ENCODE results near the gene UBC.

The UBC gene

GRCh38 chr12:124914392-124915238 is at the start of gene UBC:
Gene UBC (minus strand): TSS chr12:124914650. CDS start chr12:124913771, 879 bp downstream.
- Histone ChIP-seq H3K36me3 (ENCODE audit: insufficient read depth, low read length) (peaks cover 25% of the 10 kb centered on the region), H3K4me3 (ENCODE audit: low read depth, low read length) (peak within 1 kb of the TSS; percentile 92), H3K27ac (ENCODE audit: low read depth, low read length) (peak within 1 kb of the TSS; percentile 98), H3K4me1 (ENCODE audit: control insufficient read depth, insufficient read depth, low read length, unreplicated experiment) (peaks cover 37% of the 10 kb centered on the region), H2AFZ (ENCODE audit: low read length, unreplicated experiment) (peak within 1 kb of the TSS; percentile 71), H3K79me2 (ENCODE audit: control insufficient read depth, insufficient read depth, low read length, unreplicated experiment) (peaks cover 46% of the 10 kb centered on the region), H3K27me3 (ENCODE audit: insufficient read depth, low read length) (no peaks in the 10 kb centered on the region)

- Histone ChIP-seq H3K27ac (ENCODE audit: low read depth, low read length) (no peak overlapping the region), H3K79me2 (ENCODE audit: control insufficient read depth, insufficient read depth, low read length, unreplicated experiment) (no peaks in the 10 kb centered on the region), H3K4me1 (ENCODE audit: control insufficient read depth, insufficient read depth, low read length, unreplicated experiment) (no peaks in the 10 kb centered on the region), H3K36me3 (ENCODE audit: insufficient read depth, low read length) (no peaks in the 10 kb centered on the region), H3K27me3 (ENCODE audit: insufficient read depth, low read length) (no peaks in the 10 kb centered on the region), H3K4me3 (ENCODE audit: low read depth, low read length) (no peak overlapping the region), H2AFZ (ENCODE audit: low read length, unreplicated experiment) (no peak overlapping the region)
Measured at GRCh38 chr12:124963211-124963610, 48.8 kb upstream of the UBC start.

- no peak overlapping the region for H3K27ac ChIP-seq (ENCODE audit: low read depth, low read length)
- no peak overlapping the region for H2AFZ ChIP-seq (ENCODE audit: low read length, unreplicated experiment)
- no peak overlapping the region for H3K4me3 ChIP-seq (ENCODE audit: low read depth, low read length)
- no peaks in the 10 kb centered on the region for H3K4me1 ChIP-seq (ENCODE audit: control insufficient read depth, insufficient read depth, low read length, unreplicated experiment)
- H3K36me3 ChIP-seq (ENCODE audit: insufficient read depth, low read length), result peaks cover 4% of the 10 kb centered on the region; the same call in 1 of the 2 replicates
- H3K27me3 ChIP-seq (ENCODE audit: insufficient read depth, low read length), result no peaks in the 10 kb centered on the region
- no peaks in the 10 kb centered on the region for H3K79me2 ChIP-seq (ENCODE audit: control insufficient read depth, insufficient read depth, low read length, unreplicated experiment)
Measured at GRCh38 chr12:124961055-124961454, 46.6 kb upstream of the UBC start.

- no peak overlapping the region for H2AFZ ChIP-seq (ENCODE audit: low read length, unreplicated experiment)
- H3K79me2 ChIP-seq (ENCODE audit: control insufficient read depth, insufficient read depth, low read length, unreplicated experiment), result no peaks in the 10 kb centered on the region
- no peaks in the 10 kb centered on the region for H3K27me3 ChIP-seq (ENCODE audit: insufficient read depth, low read length)
- H3K36me3 ChIP-seq (ENCODE audit: insufficient read depth, low read length), result peaks cover 8% of the 10 kb centered on the region; the same call in 1 of the 2 replicates
- no peaks in the 10 kb centered on the region for H3K4me1 ChIP-seq (ENCODE audit: control insufficient read depth, insufficient read depth, low read length, unreplicated experiment)
- H3K27ac ChIP-seq (ENCODE audit: low read depth, low read length), result no peak overlapping the region
- no peak overlapping the region for H3K4me3 ChIP-seq (ENCODE audit: low read depth, low read length)
Measured at GRCh38 chr12:124956571-124956970, 42.1 kb upstream of the UBC start.

- Histone ChIP-seq H3K27me3 (ENCODE audit: insufficient read depth, low read length) (no peaks in the 10 kb centered on the region), H3K4me1 (ENCODE audit: control insufficient read depth, insufficient read depth, low read length, unreplicated experiment) (no peaks in the 10 kb centered on the region), H3K27ac (ENCODE audit: low read depth, low read length) (no peak overlapping the region), H3K79me2 (ENCODE audit: control insufficient read depth, insufficient read depth, low read length, unreplicated experiment) (no peaks in the 10 kb centered on the region), H3K36me3 (ENCODE audit: insufficient read depth, low read length) (peaks cover 8% of the 10 kb centered on the region; the same call in 1 of the 2 replicates), H3K4me3 (ENCODE audit: low read depth, low read length) (no peak overlapping the region), H2AFZ (ENCODE audit: low read length, unreplicated experiment) (no peak overlapping the region)
Measured at GRCh38 chr12:124954771-124955170, 40.3 kb upstream of the UBC start.

- H3K36me3 ChIP-seq (ENCODE audit: insufficient read depth, low read length), result peaks cover 8% of the 10 kb centered on the region; the same call in 1 of the 2 replicates
- no peak overlapping the region for H3K4me3 ChIP-seq (ENCODE audit: low read depth, low read length)
- no peaks in the 10 kb centered on the region for H3K79me2 ChIP-seq (ENCODE audit: control insufficient read depth, insufficient read depth, low read length, unreplicated experiment)
- H2AFZ ChIP-seq (ENCODE audit: low read length, unreplicated experiment), result no peak overlapping the region
- H3K4me1 ChIP-seq (ENCODE audit: control insufficient read depth, insufficient read depth, low read length, unreplicated experiment), result no peaks in the 10 kb centered on the region
- H3K27ac ChIP-seq (ENCODE audit: low read depth, low read length), result no peak overlapping the region
- no peaks in the 10 kb centered on the region for H3K27me3 ChIP-seq (ENCODE audit: insufficient read depth, low read length)
Measured at GRCh38 chr12:124953689-124954405, 39.4 kb upstream of the UBC start.

GRCh38 chr12:124952801-124953200 is 38.4 kb upstream of the UBC start:
- H3K27me3 ChIP-seq (ENCODE audit: insufficient read depth, low read length), result no peaks in the 10 kb centered on the region
- H2AFZ ChIP-seq (ENCODE audit: low read length, unreplicated experiment), result no peak overlapping the region
- H3K4me3 ChIP-seq (ENCODE audit: low read depth, low read length), result no peak overlapping the region
- H3K36me3 ChIP-seq (ENCODE audit: insufficient read depth, low read length), result peaks cover 6% of the 10 kb centered on the region; the same call in 1 of the 2 replicates
- H3K27ac ChIP-seq (ENCODE audit: low read depth, low read length), result no peak overlapping the region
- no peaks in the 10 kb centered on the region for H3K79me2 ChIP-seq (ENCODE audit: control insufficient read depth, insufficient read depth, low read length, unreplicated experiment)
- no peaks in the 10 kb centered on the region for H3K4me1 ChIP-seq (ENCODE audit: control insufficient read depth, insufficient read depth, low read length, unreplicated experiment)

GRCh38 chr12:124952295-124952694 is 37.8 kb upstream of the UBC start:
- Histone ChIP-seq H3K4me1 (ENCODE audit: control insufficient read depth, insufficient read depth, low read length, unreplicated experiment) (no peaks in the 10 kb centered on the region), H3K27me3 (ENCODE audit: insufficient read depth, low read length) (no peaks in the 10 kb centered on the region), H2AFZ (ENCODE audit: low read length, unreplicated experiment) (no peak overlapping the region), H3K27ac (ENCODE audit: low read depth, low read length) (no peak overlapping the region), H3K4me3 (ENCODE audit: low read depth, low read length) (no peak overlapping the region), H3K79me2 (ENCODE audit: control insufficient read depth, insufficient read depth, low read length, unreplicated experiment) (no peaks in the 10 kb centered on the region), H3K36me3 (ENCODE audit: insufficient read depth, low read length) (0 out of 2 replicates have a peak, but pooled peaks cover 4% of the 10 kb centered on the region)

- no peak overlapping the region for H3K4me3 ChIP-seq (ENCODE audit: low read depth, low read length)
- H3K36me3 ChIP-seq (ENCODE audit: insufficient read depth, low read length), result 0 out of 2 replicates have a peak, but pooled peaks cover 1% of the 10 kb centered on the region
- H2AFZ ChIP-seq (ENCODE audit: low read length, unreplicated experiment), result no peak overlapping the region
- no peak overlapping the region for H3K27ac ChIP-seq (ENCODE audit: low read depth, low read length)
- no peaks in the 10 kb centered on the region for H3K27me3 ChIP-seq (ENCODE audit: insufficient read depth, low read length)
- H3K79me2 ChIP-seq (ENCODE audit: control insufficient read depth, insufficient read depth, low read length, unreplicated experiment), result no peaks in the 10 kb centered on the region
- no peaks in the 10 kb centered on the region for H3K4me1 ChIP-seq (ENCODE audit: control insufficient read depth, insufficient read depth, low read length, unreplicated experiment)
Measured at GRCh38 chr12:124949779-124950728, 35.6 kb upstream of the UBC start.

- Histone ChIP-seq H3K4me3 (ENCODE audit: low read depth, low read length) (no peak overlapping the region), H3K36me3 (ENCODE audit: insufficient read depth, low read length) (no peaks in the 10 kb centered on the region), H2AFZ (ENCODE audit: low read length, unreplicated experiment) (no peak overlapping the region), H3K4me1 (ENCODE audit: control insufficient read depth, insufficient read depth, low read length, unreplicated experiment) (no peaks in the 10 kb centered on the region), H3K27ac (ENCODE audit: low read depth, low read length) (no peak overlapping the region), H3K27me3 (ENCODE audit: insufficient read depth, low read length) (no peaks in the 10 kb centered on the region), H3K79me2 (ENCODE audit: control insufficient read depth, insufficient read depth, low read length, unreplicated experiment) (no peaks in the 10 kb centered on the region)
Measured at GRCh38 chr12:124949066-124949465, 34.6 kb upstream of the UBC start.
